Hepatocyte (in vitro differentiated cells): ENCODE data around the gene FAM200A. TPM values are rescaled to one million over a fixed set of nuclear protein-coding genes. Genes with fewer than 3 reads are reported as not detected.
A peak's percentile ranks its signal among the peaks of the same experiment; 100 is the strongest.

Experiments
- DNase-seq: peaks from one replicate; pipeline ENCODE4 v3.0.0-alpha.2; 2016; ENCODE audit warnings: low spot score
- H2AFZ ChIP-seq: fragments of 200-600 bp; sonication (generic); 2 replicates; pipeline ENCODE4 v1.6.0; 2016; ENCODE audit warnings: antibody characterized with exemption, mild to moderate bottlenecking
- H3K27ac ChIP-seq: fragments of 200-600 bp; sonication (generic); 2 replicates; pipeline ENCODE4 v1.5.1; 2016; ENCODE audit warnings: mild to moderate bottlenecking
- H3K27me3 ChIP-seq: fragments of 200-600 bp; sonication (generic); 2 replicates; pipeline ENCODE4 v1.6.1; 2016
- H3K36me3 ChIP-seq: fragments of 200-600 bp; sonication (generic); replicated peaks from 2 replicates; pipeline ENCODE4 v1.5.1; 2016; ENCODE audit warnings: low read depth; ENCODE audit not compliant: insufficient read depth
- H3K4me1 ChIP-seq: fragments of 200-600 bp; sonication (generic); 2 replicates; pipeline ENCODE4 v1.5.1; 2016; ENCODE audit warnings: mild to moderate bottlenecking, moderate library complexity; ENCODE audit not compliant: insufficient read depth
- H3K4me2 ChIP-seq: fragments of 200-600 bp; sonication (generic); 2 replicates; pipeline ENCODE4 v1.6.0; 2016
- H3K4me3 ChIP-seq: fragments of 200-600 bp; sonication (generic); 2 replicates; pipeline ENCODE4 v1.5.1; 2016; ENCODE audit warnings: mild to moderate bottlenecking
- H3K79me2 ChIP-seq: fragments of 200-600 bp; sonication (generic); 2 replicates; pipeline ENCODE4 v1.6.0; 2017; ENCODE audit warnings: mild to moderate bottlenecking
- H3K9me2 ChIP-seq: fragments of 200-600 bp; sonication (generic); replicated peaks from 2 replicates; pipeline ENCODE4 v1.6.0; 2017; ENCODE audit warnings: mild to moderate bottlenecking; ENCODE audit not compliant: insufficient read depth
- H3K9me3 ChIP-seq: fragments of 200-600 bp; sonication (generic); 2 replicates; pipeline ENCODE4 v1.5.1; 2016; ENCODE audit warnings: low read depth, mild to moderate bottlenecking
- H4K20me1 ChIP-seq: fragments of 200-600 bp; sonication (generic); 2 replicates; pipeline ENCODE4 v1.6.0; 2016; ENCODE audit warnings: mild to moderate bottlenecking; ENCODE audit not compliant: insufficient read depth, poor library complexity, severe bottlenecking
- EZH2 ChIP-seq: fragments of 200-600 bp; sonication (generic); IDR thresholded peaks from 2 replicates; pipeline ENCODE4 v1.6.1; 2016; ENCODE audit warnings: antibody characterized with exemption, mild to moderate bottlenecking, borderline replicate concordance
- EZH2phosphoT487 ChIP-seq: fragments of 200-600 bp; sonication (generic); IDR thresholded peaks from one replicate; pipeline ENCODE4 v1.6.1; 2018; ENCODE audit warnings: antibody characterized with exemption, mild to moderate bottlenecking, low read depth, moderate library complexity; ENCODE audit not compliant: unreplicated experiment, severe bottlenecking
- WGBS: methylation state at CpG from one replicate; pipeline ENCODE4 v1.1.6; 2016; ENCODE audit warnings: low lambda C conversion rate; ENCODE audit errors: missing lambda C conversion rate; 5-methylcytosine and 5-hydroxymethylcytosine counted together
- polyA plus RNA-seq: library from polyadenylated mRNA; unstranded; fragments of >200 nt; fragmentation: Nextera tagmentation; extraction: Ambion mirVana; gene quantifications from 2 replicates; pipeline ENCODE4 v1.2.1, GENCODE V29; 2016
- total RNA-seq: library from RNA; depleted of rRNA; stranded (reverse); fragments of >200 nt; gene quantifications from 2 replicates; pipeline ENCODE4 v1.2.3, GENCODE V29; 2014
- TF ChIP-seq, protein P1 (sequence below): fragments of 200-600 bp; sonication (generic); IDR thresholded peaks from 2 replicates; pipeline ENCODE4 v1.5.1; 2016; ENCODE audit warnings: antibody characterized with exemption, mild to moderate bottlenecking; ENCODE audit not compliant: poor library complexity

FAM200A gene
- total and polyA plus RNA-seq, 2 experiments from 2014 or later, result 4.4 to 6.3 TPM

DNA sequence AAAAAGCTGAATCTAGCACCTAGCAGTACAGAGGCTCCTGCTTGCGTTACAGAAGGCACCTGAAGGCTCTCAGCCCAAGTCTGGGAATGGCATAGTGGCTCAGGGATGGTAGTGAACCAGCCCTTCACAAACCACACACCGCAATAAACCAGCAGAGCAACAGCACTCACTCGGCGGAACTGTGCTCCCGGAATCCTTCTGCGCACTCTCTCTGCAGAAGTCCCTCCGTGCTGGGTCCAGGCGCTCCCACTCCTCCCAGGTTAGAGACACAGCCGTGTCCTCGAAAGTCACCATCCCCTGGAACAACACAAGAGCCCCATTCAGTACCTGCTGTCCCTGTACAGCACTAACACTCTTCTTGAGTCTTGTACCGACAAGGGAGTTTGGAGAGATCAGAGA is 53.4 kb downstream of the FAM200A start:
- H4K20me1 ChIP-seq, result peaks cover 23% of the 10 kb centered on the region
- H3K9me2 ChIP-seq, result no peaks in the 10 kb centered on the region
- peaks cover 7% of the 10 kb centered on the region for H3K36me3 ChIP-seq
- DNase-seq, result peak; percentile 8
- peaks cover 14% of the 10 kb centered on the region for H3K4me1 ChIP-seq
- H3K27me3 ChIP-seq, result no peaks in the 10 kb centered on the region
- peaks cover 9% of the 10 kb centered on the region for H3K9me3 ChIP-seq
- no peak overlapping the region for H2AFZ ChIP-seq
- WGBS, result 67% methylated on average over 11 of the region's 11 CpGs
- peaks cover 63% of the 10 kb centered on the region for H3K79me2 ChIP-seq
- H3K4me2 ChIP-seq, result peak overlapping the region; percentile 90
- TF ChIP-seq EZH2phosphoT487 (no peak), EZH2 (no peak)
- TF ChIP-seq, protein P1, sequence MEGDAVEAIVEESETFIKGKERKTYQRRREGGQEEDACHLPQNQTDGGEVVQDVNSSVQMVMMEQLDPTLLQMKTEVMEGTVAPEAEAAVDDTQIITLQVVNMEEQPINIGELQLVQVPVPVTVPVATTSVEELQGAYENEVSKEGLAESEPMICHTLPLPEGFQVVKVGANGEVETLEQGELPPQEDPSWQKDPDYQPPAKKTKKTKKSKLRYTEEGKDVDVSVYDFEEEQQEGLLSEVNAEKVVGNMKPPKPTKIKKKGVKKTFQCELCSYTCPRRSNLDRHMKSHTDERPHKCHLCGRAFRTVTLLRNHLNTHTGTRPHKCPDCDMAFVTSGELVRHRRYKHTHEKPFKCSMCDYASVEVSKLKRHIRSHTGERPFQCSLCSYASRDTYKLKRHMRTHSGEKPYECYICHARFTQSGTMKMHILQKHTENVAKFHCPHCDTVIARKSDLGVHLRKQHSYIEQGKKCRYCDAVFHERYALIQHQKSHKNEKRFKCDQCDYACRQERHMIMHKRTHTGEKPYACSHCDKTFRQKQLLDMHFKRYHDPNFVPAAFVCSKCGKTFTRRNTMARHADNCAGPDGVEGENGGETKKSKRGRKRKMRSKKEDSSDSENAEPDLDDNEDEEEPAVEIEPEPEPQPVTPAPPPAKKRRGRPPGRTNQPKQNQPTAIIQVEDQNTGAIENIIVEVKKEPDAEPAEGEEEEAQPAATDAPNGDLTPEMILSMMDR, result no peak
- peak overlapping the region; percentile 93 for H3K27ac ChIP-seq
- peak overlapping the region; percentile 41 for H3K4me3 ChIP-seq

DNA sequence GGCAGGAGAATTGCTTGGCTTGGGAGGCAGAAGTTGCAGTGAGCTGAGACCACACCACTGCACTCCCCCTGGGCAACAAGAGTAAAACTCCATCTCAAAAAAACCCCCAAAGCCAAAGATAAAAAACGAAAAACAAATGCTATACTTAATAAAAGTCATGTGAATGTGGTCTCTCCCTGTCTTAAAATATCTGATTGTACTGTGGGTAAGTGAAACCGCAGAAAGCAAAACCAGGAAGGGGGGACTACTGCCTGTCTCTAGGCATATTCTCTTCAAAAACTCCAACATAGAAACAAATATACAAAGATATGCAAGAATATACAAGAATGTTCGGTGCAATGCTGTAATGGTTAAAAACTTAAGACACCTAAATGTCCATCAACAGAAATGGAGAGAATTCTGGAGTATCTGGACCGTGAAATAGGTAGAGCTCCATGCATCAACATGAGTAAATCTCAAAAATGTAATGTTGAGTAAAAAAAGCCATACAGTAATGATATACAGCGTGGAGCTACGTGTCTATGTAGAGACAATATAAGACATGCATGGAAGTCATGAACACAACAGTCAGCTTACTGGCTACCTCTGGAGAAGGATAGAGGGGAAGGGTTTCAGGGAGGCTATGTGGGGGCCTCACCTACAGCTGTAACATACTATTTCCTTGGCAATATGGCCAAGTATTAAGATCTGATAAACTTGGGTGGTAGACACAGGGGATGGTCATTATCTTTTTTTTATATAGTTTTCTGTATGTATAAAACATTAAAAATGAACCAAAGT is 54.0 kb downstream of the FAM200A start:
- 90% methylated on average over 6 of the region's 6 CpGs for WGBS
- peaks cover 69% of the 10 kb centered on the region for H3K79me2 ChIP-seq
- peaks cover 23% of the 10 kb centered on the region for H4K20me1 ChIP-seq
- no peak for DNase-seq
- no peak overlapping the region for H3K27ac ChIP-seq
- H3K36me3 ChIP-seq, result peaks cover 13% of the 10 kb centered on the region
- peaks cover 13% of the 10 kb centered on the region for H3K9me3 ChIP-seq
- H3K4me1 ChIP-seq, result peaks cover 14% of the 10 kb centered on the region
- no peaks in the 10 kb centered on the region for H3K9me2 ChIP-seq
- peak overlapping the region; percentile 90 for H3K4me2 ChIP-seq
- peak overlapping the region; percentile 41 for H3K4me3 ChIP-seq
- no peak overlapping the region for H2AFZ ChIP-seq
- TF ChIP-seq EZH2 (no peak), EZH2phosphoT487 (no peak)
- TF ChIP-seq, protein P1, result no peak
- H3K27me3 ChIP-seq, result no peaks in the 10 kb centered on the region

Other genes starting within 250 kb of the FAM200A start
- gene ARPC1A, start 226.2 kb downstream of the FAM200A start, total RNA-seq, result 158 and 166 TPM in 2 replicates
- 190 and 194 TPM in 2 replicates for gene ARPC1A, start 226.2 kb downstream of the FAM200A start, polyA plus RNA-seq
- gene ARPC1B, start 177.4 kb downstream of the FAM200A start, total RNA-seq, result 139 and 153 TPM in 2 replicates
- 199 and 205 TPM in 2 replicates for gene ARPC1B, start 177.4 kb downstream of the FAM200A start, polyA plus RNA-seq
- 93.9 and 110 TPM in 2 replicates for gene PDAP1, start 143.5 kb downstream of the FAM200A start, total RNA-seq
- gene PDAP1, start 143.5 kb downstream of the FAM200A start, polyA plus RNA-seq, result 52.6 and 76.5 TPM in 2 replicates
- gene BUD31, start 143.1 kb downstream of the FAM200A start, total RNA-seq, result 77.5 and 87.7 TPM in 2 replicates
- 233 and 235 TPM in 2 replicates for gene BUD31, start 143.1 kb downstream of the FAM200A start, polyA plus RNA-seq
- 9.2 and 11.3 TPM in 2 replicates for gene PTCD1, start 113.3 kb downstream of the FAM200A start, total RNA-seq
- gene PTCD1, start 113.3 kb downstream of the FAM200A start, polyA plus RNA-seq, result 7.0 and 10.8 TPM in 2 replicates
- gene CPSF4, start 113.2 kb downstream of the FAM200A start, total RNA-seq, result 25.3 and 37.6 TPM in 2 replicates
- 35.1 and 41.1 TPM in 2 replicates for gene CPSF4, start 113.2 kb downstream of the FAM200A start, polyA plus RNA-seq
- 2,783 and 3,615 TPM in 2 replicates for gene ATP5MF, start 85.9 kb downstream of the FAM200A start, total RNA-seq
- 785 and 822 TPM in 2 replicates for gene ATP5MF, start 85.9 kb downstream of the FAM200A start, polyA plus RNA-seq
- gene ZNF789, start 79.2 kb downstream of the FAM200A start, total RNA-seq, result 7.0 and 11.3 TPM in 2 replicates
- gene ZNF789, start 79.2 kb downstream of the FAM200A start, polyA plus RNA-seq, result 5.5 and 8.1 TPM in 2 replicates
- gene ZNF394, start 51.8 kb downstream of the FAM200A start, total RNA-seq, result 19.4 and 23.8 TPM in 2 replicates
- gene ZNF394, start 51.8 kb downstream of the FAM200A start, polyA plus RNA-seq, result 17.2 and 18.4 TPM in 2 replicates
- 10.6 and 11.3 TPM in 2 replicates for gene ZKSCAN5, start 47.5 kb downstream of the FAM200A start, total RNA-seq
- 6.2 and 6.9 TPM in 2 replicates for gene ZKSCAN5, start 47.5 kb downstream of the FAM200A start, polyA plus RNA-seq
- 69.6 and 76.3 TPM in 2 replicates for gene ZNF655, start 6.5 kb upstream of the FAM200A start, total RNA-seq
- 39.4 and 48.8 TPM in 2 replicates for gene ZNF655, start 6.5 kb upstream of the FAM200A start, polyA plus RNA-seq
- gene TMEM225B, start 46.2 kb upstream of the FAM200A start, total RNA-seq, result 0.20 and 0.24 TPM in 2 replicates
- gene TMEM225B, start 46.2 kb upstream of the FAM200A start, polyA plus RNA-seq, result 0.12 and 1.8 TPM in 2 replicates
- gene ZSCAN25, start 64.8 kb upstream of the FAM200A start, total RNA-seq, result 11.4 and 18.8 TPM in 2 replicates
- gene ZSCAN25, start 64.8 kb upstream of the FAM200A start, polyA plus RNA-seq, result 8.4 and 11.4 TPM in 2 replicates
- 279 and 345 TPM in 2 replicates for gene CYP3A5, start 127.9 kb upstream of the FAM200A start, total RNA-seq
- 194 and 228 TPM in 2 replicates for gene CYP3A5, start 127.9 kb upstream of the FAM200A start, polyA plus RNA-seq
- 770 and 803 TPM in 2 replicates for gene CYP3A7, start 183.1 kb upstream of the FAM200A start, total RNA-seq
- 311 and 444 TPM in 2 replicates for gene CYP3A7, start 183.1 kb upstream of the FAM200A start, polyA plus RNA-seq
- gene CYP3A4, start 232.1 kb upstream of the FAM200A start, total RNA-seq, result 29.8 and 43.4 TPM in 2 replicates
- 25.6 and 42.2 TPM in 2 replicates for gene CYP3A4, start 232.1 kb upstream of the FAM200A start, polyA plus RNA-seq